Immature natural killer cell (primary cell): ENCODE measurements around the gene CCDC85C. TPM values are rescaled to one million over a fixed set of nuclear protein-coding genes. Genes with fewer than 3 reads are reported as not detected.
A peak's percentile ranks its signal among the peaks of the same experiment; 100 is the strongest.

Source experiments
- DNase-seq, 3 donors: peaks; one replicate each; pipeline ENCODE4 v3.0.0; 2022; ENCODE audit warnings: mixed read lengths in 1 of 3
- H3K27ac Mint-ChIP-seq, 6 donors: one replicate each; pipeline ENCODE4 v1.8.0; 2020; ENCODE audit warnings: mixed read lengths in 6 of 6, mild to moderate bottlenecking in 5 of 6, inconsistent platforms in 4 of 6, moderate library complexity in 3 of 6
- H3K27me3 Mint-ChIP-seq, 3 donors: one replicate each; pipeline ENCODE4 v1.8.0; 2020 to 2021; ENCODE audit warnings: low read depth in 3 of 3, mild to moderate bottlenecking in 3 of 3, mixed read lengths in 3 of 3, moderate library complexity in 3 of 3, inconsistent platforms in 1 of 3
- H3K36me3 Mint-ChIP-seq, 3 donors: one replicate each; pipeline ENCODE4 v1.8.0; 2020; ENCODE audit warnings: mixed read lengths in 3 of 3, inconsistent platforms in 2 of 3, mild to moderate bottlenecking in 2 of 3
- H3K4me1 Mint-ChIP-seq, 2 donors: one replicate each; pipeline ENCODE4 v1.8.0; 2020; ENCODE audit warnings: inconsistent platforms in 2 of 2, mild to moderate bottlenecking in 2 of 2, mixed read lengths in 2 of 2, moderate library complexity in 1 of 2
- H3K4me3 Mint-ChIP-seq, 5 donors: one replicate each; pipeline ENCODE4 v1.8.0; 2020; ENCODE audit warnings: mild to moderate bottlenecking in 5 of 5, mixed read lengths in 5 of 5, inconsistent platforms in 3 of 5, moderate library complexity in 3 of 5
- H3K9me3 Mint-ChIP-seq, 6 donors: one replicate each; pipeline ENCODE4 v1.8.0; 2020; ENCODE audit warnings: mild to moderate bottlenecking in 6 of 6, mixed read lengths in 6 of 6, inconsistent platforms in 4 of 6, moderate library complexity in 3 of 6
- polyA plus RNA-seq, 3 donors: library from polyadenylated mRNA; unstranded; fragments of 300-500 nt; fragmentation: Illumina TruSeq; gene quantifications; one replicate each; pipeline ENCODE4 v1.2.3, GENCODE V29; 2021

The CCDC85C gene
- polyA plus RNA-seq, 3 donors from 2014 or later = 0.27 to 0.83 (median 0.35) TPM

DNA sequence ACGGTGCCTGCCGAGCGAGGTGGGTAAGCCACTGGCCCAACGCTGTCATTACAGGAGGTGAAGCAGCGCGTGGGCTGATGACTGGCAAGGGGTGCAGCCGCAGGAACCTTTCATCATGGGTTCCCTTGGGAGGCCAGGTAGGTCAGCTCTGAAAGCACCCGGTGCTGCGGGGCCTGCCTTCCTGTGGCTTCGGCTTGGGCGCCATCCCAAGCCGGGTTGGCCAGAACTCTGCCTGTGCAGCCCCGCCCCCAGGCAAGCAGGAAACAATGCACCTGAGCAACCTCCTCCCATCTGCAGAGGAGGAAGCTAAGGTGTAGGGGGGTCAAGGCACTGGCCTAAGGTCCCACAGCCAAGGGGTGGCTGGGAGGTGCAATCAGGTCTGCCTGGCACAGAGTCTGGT lies 21.0 kb upstream of the CCDC85C start:
- Mint-ChIP-seq H3K4me3 (no peak overlapping the region), H3K9me3 (no peaks in the 10 kb centered on the region), H3K4me1 (peaks cover 0 to 4% of the 10 kb centered on the region in 2 donors), H3K27me3 (peaks cover 0 to 2% (median 0%) of the 10 kb centered on the region in 3 donors), H3K36me3 (no peaks in the 10 kb centered on the region), H3K27ac (no peak overlapping the region)
- DNase-seq = no peak

DNA sequence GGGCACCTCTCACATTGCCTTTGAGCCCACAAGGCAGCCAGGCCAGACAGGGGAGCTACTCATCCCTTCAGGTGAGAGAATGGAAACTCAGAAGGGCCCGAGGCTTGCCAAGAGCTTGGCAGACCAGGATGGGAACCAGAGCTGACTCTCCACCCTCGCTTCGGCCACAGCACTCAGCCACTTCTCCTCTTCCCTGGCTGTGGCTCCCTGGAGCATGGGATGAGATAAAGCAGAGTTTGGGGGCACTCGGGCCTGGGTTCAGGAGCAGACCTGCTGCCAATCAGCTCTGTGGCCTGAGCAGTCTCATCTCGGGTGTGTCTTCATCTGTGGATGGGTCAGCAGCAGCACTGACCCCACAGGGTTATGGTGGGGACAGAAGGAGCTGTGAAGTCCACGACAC lies 20.0 kb upstream of the CCDC85C start:
- Mint-ChIP-seq H3K9me3 (no peaks in the 10 kb centered on the region), H3K36me3 (no peaks in the 10 kb centered on the region), H3K4me1 (peaks cover 0 to 3% of the 10 kb centered on the region in 2 donors), H3K27me3 (peaks cover 0 to 2% (median 0%) of the 10 kb centered on the region in 3 donors), H3K4me3 (no peak overlapping the region), H3K27ac (no peak overlapping the region)
- no peak for DNase-seq

- no peak overlapping the region for H3K4me3 Mint-ChIP-seq
- DNase-seq = no peak
- H3K27ac Mint-ChIP-seq = no peak overlapping the region
- H3K4me1 Mint-ChIP-seq = no peaks in the 10 kb centered on the region
- no peaks in the 10 kb centered on the region for H3K9me3 Mint-ChIP-seq
- H3K27me3 Mint-ChIP-seq = peaks cover 0 to 5% (median 3%) of the 10 kb centered on the region in 3 donors
- no peaks in the 10 kb centered on the region for H3K36me3 Mint-ChIP-seq
Observed at GRCh38 chr14:99621948-99622347, 17.9 kb upstream of the CCDC85C start.

DNA sequence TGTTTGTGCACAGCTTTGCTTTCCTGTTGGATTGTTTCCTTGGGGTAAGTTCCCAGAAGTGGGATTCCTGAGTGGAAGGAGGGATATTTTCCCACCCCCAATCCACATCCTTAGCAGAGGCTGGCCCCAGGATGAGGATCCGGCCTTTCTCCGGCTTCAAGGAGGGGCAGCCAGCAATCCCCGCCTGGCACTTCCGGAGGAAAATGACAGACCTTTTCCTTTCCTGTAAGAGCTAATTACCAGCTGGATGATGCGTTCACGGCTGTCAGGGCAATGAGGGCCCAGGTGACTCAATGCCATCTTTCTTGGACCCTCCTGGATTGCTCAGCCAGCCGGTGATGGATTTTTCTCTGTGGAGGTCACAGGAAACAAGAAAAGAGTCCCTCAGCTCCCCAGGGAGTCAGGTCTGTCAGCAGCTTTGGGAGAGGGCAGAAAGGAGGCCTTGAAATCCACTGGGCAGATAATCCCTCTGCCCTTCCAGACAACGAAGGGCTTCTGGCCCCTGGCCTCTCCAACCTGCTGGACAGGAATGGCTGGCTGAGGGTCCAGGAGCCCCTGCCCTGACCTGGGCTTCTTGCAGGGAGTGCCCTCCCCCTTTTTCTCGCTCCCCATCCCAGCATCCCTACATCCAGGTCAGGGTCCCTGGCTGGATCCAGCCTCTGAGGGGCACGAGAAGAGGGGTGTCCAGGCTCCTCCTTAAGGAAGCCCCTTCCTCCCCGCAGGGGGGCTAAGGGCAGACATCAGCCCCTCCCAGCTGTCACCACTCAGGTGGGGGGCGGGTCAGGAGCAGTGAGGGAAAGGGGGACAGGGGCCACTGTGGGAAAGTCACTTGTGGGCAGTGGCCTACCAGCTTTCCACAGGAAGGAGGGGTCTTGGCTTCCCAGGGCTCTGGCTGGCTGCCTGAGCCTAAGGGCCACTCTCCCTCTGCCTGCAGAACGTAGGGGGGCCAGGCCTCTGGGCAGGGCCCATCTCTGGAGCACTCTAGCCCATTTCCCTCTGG lies 16.1 kb upstream of the CCDC85C start:
- H3K27me3 Mint-ChIP-seq = peaks cover 4 to 9% (median 4%) of the 10 kb centered on the region in 3 donors

GRCh38 chr14:99616832-99617800 lies 13.1 kb upstream of the CCDC85C start:
- Mint-ChIP-seq H3K27ac (no peak overlapping the region), H3K9me3 (no peaks in the 10 kb centered on the region), H3K36me3 (no peaks in the 10 kb centered on the region), H3K4me1 (no peaks in the 10 kb centered on the region), H3K4me3 (no peak overlapping the region), H3K27me3 (peaks cover 4 to 8% (median 4%) of the 10 kb centered on the region in 3 donors)
- DNase-seq = no peak

More for the DNA sequence above, 16.1 kb upstream of the CCDC85C start:
- Mint-ChIP-seq H3K4me3 (no peak overlapping the region), H3K9me3 (no peaks in the 10 kb centered on the region), H3K27ac (no peak overlapping the region), H3K36me3 (no peaks in the 10 kb centered on the region), H3K4me1 (no peaks in the 10 kb centered on the region)
- DNase-seq = no peak

DNA sequence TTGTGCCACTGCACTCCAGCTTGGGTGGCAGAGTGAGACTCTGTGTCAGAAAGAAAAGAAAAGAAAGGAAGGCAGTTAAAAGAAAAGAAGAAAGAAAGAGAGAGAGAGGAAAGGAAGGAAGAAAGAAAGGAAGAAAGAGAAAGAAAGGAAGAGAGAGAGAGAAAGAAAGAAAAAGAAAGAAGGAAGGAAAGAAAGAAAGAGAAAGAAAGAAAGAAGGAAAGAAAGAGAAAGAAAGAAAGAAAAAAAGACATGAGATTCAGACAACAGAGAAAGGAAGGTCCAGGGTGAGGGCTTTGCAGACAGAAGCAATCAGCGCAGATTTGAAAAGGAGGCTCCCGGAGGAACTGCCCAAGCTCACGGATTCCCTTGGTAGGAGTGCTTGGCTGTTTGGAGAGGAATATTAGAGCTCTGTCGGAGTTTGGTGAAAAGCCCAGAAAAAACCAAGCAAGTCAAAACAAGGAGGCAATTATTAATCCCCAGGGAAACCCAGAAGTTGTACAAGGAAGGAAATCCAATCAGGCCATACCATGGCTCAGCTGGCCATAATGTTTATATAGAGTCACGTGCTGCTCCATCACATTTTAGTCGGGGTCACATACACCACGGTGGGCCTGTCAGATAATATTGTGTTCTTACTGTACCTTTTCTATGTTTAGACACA lies 11.6 kb upstream of the CCDC85C start:
- Mint-ChIP-seq H3K4me1 (no peaks in the 10 kb centered on the region), H3K9me3 (no peaks in the 10 kb centered on the region), H3K36me3 (no peaks in the 10 kb centered on the region), H3K27ac (no peak overlapping the region), H3K27me3 (peaks cover 4 to 8% (median 4%) of the 10 kb centered on the region in 3 donors), H3K4me3 (no peak overlapping the region)
- no peak for DNase-seq

DNA sequence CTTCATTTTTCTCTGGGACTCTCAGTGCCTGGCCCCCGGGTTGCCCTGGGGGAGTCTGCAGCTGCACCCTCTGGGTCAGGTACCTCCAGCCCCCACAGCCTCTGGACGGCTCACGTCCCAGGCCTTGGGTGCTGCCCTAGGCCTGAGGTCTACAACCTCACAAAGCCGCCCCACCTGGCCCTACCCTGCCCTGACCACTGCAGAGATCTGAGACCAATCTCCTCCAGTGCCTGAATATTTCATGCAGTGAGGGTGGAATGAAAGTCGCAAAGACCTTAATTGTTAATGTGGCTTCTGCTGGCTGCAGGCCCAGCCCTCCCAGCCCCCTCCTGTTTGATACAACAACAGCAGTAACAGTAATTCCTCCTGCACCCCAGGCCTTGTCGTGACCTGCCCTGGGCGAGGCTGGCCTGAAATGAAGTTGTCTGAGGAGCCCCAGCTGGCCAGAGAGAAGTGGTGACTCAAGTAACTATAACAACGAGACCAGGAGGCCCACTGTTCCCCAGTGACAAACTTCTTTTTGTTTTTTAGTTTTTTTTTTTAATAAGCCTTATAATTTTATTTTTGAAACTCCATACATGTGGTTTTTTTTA lies 8.8 kb upstream of the CCDC85C start:
- peaks cover 4 to 6% (median 6%) of the 10 kb centered on the region in 3 donors for H3K27me3 Mint-ChIP-seq
- no peak overlapping the region for H3K4me3 Mint-ChIP-seq
- H3K9me3 Mint-ChIP-seq = no peaks in the 10 kb centered on the region
- no peak overlapping the region for H3K27ac Mint-ChIP-seq
- no peak for DNase-seq
- peaks cover 0 to 11% of the 10 kb centered on the region in 2 donors for H3K4me1 Mint-ChIP-seq
- no peaks in the 10 kb centered on the region for H3K36me3 Mint-ChIP-seq

GRCh38 chr14:99612071-99612737 lies 8.2 kb upstream of the CCDC85C start:
- H3K4me3 Mint-ChIP-seq = no peak overlapping the region

GRCh38 chr14:99611646-99612045 lies 7.6 kb upstream of the CCDC85C start:
- no peaks in the 10 kb centered on the region for H3K36me3 Mint-ChIP-seq
- H3K4me3 Mint-ChIP-seq = no peak overlapping the region
- DNase-seq = no peak
- H3K9me3 Mint-ChIP-seq = no peaks in the 10 kb centered on the region
- peaks cover 0 to 11% of the 10 kb centered on the region in 2 donors for H3K4me1 Mint-ChIP-seq
- H3K27ac Mint-ChIP-seq = no peak overlapping the region
- H3K27me3 Mint-ChIP-seq = peaks cover 2 to 6% (median 3%) of the 10 kb centered on the region in 3 donors

More at GRCh38 chr14:99612071-99612737, 8.2 kb upstream of the CCDC85C start:
- H3K27ac Mint-ChIP-seq = no peak overlapping the region
- peaks cover 0 to 11% of the 10 kb centered on the region in 2 donors for H3K4me1 Mint-ChIP-seq
- H3K27me3 Mint-ChIP-seq = peaks cover 6% of the 10 kb centered on the region in 3 donors
- DNase-seq = no peak
- H3K9me3 Mint-ChIP-seq = no peaks in the 10 kb centered on the region
- no peaks in the 10 kb centered on the region for H3K36me3 Mint-ChIP-seq

- H3K36me3 Mint-ChIP-seq = no peaks in the 10 kb centered on the region
- peaks cover 0 to 5% (median 5%) of the 10 kb centered on the region in 3 donors for H3K27me3 Mint-ChIP-seq
- no peak overlapping the region for H3K27ac Mint-ChIP-seq
- no peaks in the 10 kb centered on the region for H3K9me3 Mint-ChIP-seq
- no peak overlapping the region for H3K4me3 Mint-ChIP-seq
- DNase-seq = no peak
- H3K4me1 Mint-ChIP-seq = peaks cover 7 to 19% of the 10 kb centered on the region in 2 donors
Observed at GRCh38 chr14:99609245-99610170, 5.5 kb upstream of the CCDC85C start.

- H3K36me3 Mint-ChIP-seq = no peaks in the 10 kb centered on the region
- no peak for DNase-seq
- peaks cover 7 to 19% of the 10 kb centered on the region in 2 donors for H3K4me1 Mint-ChIP-seq
- no peak overlapping the region for H3K4me3 Mint-ChIP-seq
- H3K27me3 Mint-ChIP-seq = peaks cover 0 to 8% (median 5%) of the 10 kb centered on the region in 3 donors
- no peak overlapping the region for H3K27ac Mint-ChIP-seq
- no peaks in the 10 kb centered on the region for H3K9me3 Mint-ChIP-seq
Observed at GRCh38 chr14:99608591-99608990, 4.6 kb upstream of the CCDC85C start.

DNA sequence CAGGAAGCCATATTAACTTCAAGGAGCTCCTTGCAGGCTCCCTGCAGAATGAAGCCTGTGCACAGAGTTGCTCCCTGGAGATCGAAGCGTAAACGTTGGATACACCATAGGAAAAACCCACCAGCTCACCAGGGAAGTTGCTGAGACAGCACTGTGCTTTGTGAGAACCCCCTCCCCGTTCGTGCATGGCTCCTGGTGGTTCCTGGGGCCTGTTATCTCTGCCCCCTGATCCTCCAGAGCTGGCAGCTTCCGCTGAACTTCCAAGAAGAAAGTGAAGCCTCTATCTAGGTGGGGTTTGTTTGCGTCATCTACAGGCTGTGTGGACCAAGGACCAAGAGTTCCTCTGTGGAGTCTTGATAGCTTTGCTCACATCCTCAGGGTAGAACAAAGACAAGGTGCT lies 2.4 kb upstream of the CCDC85C start:
- no peaks in the 10 kb centered on the region for H3K36me3 Mint-ChIP-seq
- peaks cover 16 to 32% of the 10 kb centered on the region in 2 donors for H3K4me1 Mint-ChIP-seq
- no peak overlapping the region for H3K27ac Mint-ChIP-seq
- H3K27me3 Mint-ChIP-seq = peaks cover 0 to 14% (median 7%) of the 10 kb centered on the region in 3 donors
- peak overlapping the region in 1 of 5 donors; percentile 46 for H3K4me3 Mint-ChIP-seq
- DNase-seq = no peak
- no peaks in the 10 kb centered on the region for H3K9me3 Mint-ChIP-seq
